DND-41 (cell line): ENCODE results near the gene SLC6A18.

Experiments used
- ATAC-seq: fragments of 200-7000 bp; cut with Tn5 transposase; 3 replicates; pipeline ENCODE4 v1.9.1; 2021; ENCODE audit warnings: low read depth; ENCODE audit not compliant: insufficient read depth
- DNase-seq: peaks from one replicate; pipeline ENCODE4 v3.0.0-alpha.2; 2020
- H2AFZ ChIP-seq: 2 replicates; pipeline ENCODE4 v1.6.0; 2012; ENCODE audit warnings: low read depth, low read length
- H3K27ac ChIP-seq: 2 replicates; pipeline ENCODE4 v1.5.1; 2012; ENCODE audit warnings: low read length, inconsistent platforms
- H3K27me3 ChIP-seq: fragments of 200-600 bp; sonication (generic); 2 replicates; pipeline ENCODE4 v1.6.0; 2012; ENCODE audit warnings: low read length, mild to moderate bottlenecking, inconsistent platforms; ENCODE audit not compliant: insufficient read depth, poor library complexity
- H3K36me3 ChIP-seq: 2 replicates; pipeline ENCODE4 v1.5.1; 2012; ENCODE audit warnings: low read length, inconsistent platforms; ENCODE audit not compliant: insufficient read depth
- H3K4me1 ChIP-seq: 2 replicates; pipeline ENCODE4 v1.5.1; 2012; ENCODE audit warnings: mild to moderate bottlenecking, low read length; ENCODE audit not compliant: insufficient read depth
- H3K4me2 ChIP-seq: 2 replicates; pipeline ENCODE4 v1.6.0; 2012; ENCODE audit warnings: mild to moderate bottlenecking, moderate library complexity, low read length, inconsistent platforms; ENCODE audit not compliant: insufficient read depth
- H3K4me3 ChIP-seq, 2 experiments: fragments of 200-600 bp in 1 of 2; shearing (Covaris generic) in 1 of 2; 2 replicates each; pipeline ENCODE4 v1.5.1; 2012 to 2016; ENCODE audit warnings: inconsistent platforms in 2 of 2, low read length in 2 of 2, mild to moderate bottlenecking in 2 of 2, low read depth in 1 of 2, moderate library complexity in 1 of 2
- H3K79me2 ChIP-seq: 2 replicates; pipeline ENCODE4 v1.6.0; 2012; ENCODE audit warnings: low read length, inconsistent platforms; ENCODE audit not compliant: insufficient read depth
- H3K9ac ChIP-seq: 2 replicates; pipeline ENCODE4 v1.6.0; 2012; ENCODE audit warnings: low read depth, mild to moderate bottlenecking, inconsistent platforms, low read length, moderate library complexity
- H3K9me3 ChIP-seq: 2 replicates; pipeline ENCODE4 v1.5.1; 2012; ENCODE audit warnings: low read length, moderate library complexity, mild to moderate bottlenecking, inconsistent platforms; ENCODE audit not compliant: insufficient read depth, severe bottlenecking
- H4K20me1 ChIP-seq: 2 replicates; pipeline ENCODE4 v1.6.0; 2012; ENCODE audit warnings: low read length; ENCODE audit not compliant: insufficient read depth
- EZH2 ChIP-seq: IDR thresholded peaks from 3 replicates; pipeline ENCODE4 v1.6.1; 2012; ENCODE audit warnings: borderline replicate concordance, low read depth, mild to moderate bottlenecking, moderate library complexity, low read length, inconsistent platforms; ENCODE audit not compliant: severe bottlenecking
- TF ChIP-seq, protein P1 (sequence below): IDR thresholded peaks from 2 replicates; pipeline ENCODE4 v1.5.1; 2012; ENCODE audit warnings: borderline replicate concordance, low read length, moderate library complexity, mild to moderate bottlenecking; ENCODE audit not compliant: poor library complexity, severe bottlenecking; ENCODE audit errors: extremely low read depth

Gene SLC6A18

GRCh38 chr5:1199649-1200494 lies 25.3 kb upstream of the SLC6A18 start:
- no peaks in the 10 kb centered on the region for H3K27me3 ChIP-seq
- TF ChIP-seq, protein P1, sequence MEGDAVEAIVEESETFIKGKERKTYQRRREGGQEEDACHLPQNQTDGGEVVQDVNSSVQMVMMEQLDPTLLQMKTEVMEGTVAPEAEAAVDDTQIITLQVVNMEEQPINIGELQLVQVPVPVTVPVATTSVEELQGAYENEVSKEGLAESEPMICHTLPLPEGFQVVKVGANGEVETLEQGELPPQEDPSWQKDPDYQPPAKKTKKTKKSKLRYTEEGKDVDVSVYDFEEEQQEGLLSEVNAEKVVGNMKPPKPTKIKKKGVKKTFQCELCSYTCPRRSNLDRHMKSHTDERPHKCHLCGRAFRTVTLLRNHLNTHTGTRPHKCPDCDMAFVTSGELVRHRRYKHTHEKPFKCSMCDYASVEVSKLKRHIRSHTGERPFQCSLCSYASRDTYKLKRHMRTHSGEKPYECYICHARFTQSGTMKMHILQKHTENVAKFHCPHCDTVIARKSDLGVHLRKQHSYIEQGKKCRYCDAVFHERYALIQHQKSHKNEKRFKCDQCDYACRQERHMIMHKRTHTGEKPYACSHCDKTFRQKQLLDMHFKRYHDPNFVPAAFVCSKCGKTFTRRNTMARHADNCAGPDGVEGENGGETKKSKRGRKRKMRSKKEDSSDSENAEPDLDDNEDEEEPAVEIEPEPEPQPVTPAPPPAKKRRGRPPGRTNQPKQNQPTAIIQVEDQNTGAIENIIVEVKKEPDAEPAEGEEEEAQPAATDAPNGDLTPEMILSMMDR, result no peak
- no peak for TF ChIP-seq EZH2
- no peak overlapping the region for H3K4me2 ChIP-seq

DNA sequence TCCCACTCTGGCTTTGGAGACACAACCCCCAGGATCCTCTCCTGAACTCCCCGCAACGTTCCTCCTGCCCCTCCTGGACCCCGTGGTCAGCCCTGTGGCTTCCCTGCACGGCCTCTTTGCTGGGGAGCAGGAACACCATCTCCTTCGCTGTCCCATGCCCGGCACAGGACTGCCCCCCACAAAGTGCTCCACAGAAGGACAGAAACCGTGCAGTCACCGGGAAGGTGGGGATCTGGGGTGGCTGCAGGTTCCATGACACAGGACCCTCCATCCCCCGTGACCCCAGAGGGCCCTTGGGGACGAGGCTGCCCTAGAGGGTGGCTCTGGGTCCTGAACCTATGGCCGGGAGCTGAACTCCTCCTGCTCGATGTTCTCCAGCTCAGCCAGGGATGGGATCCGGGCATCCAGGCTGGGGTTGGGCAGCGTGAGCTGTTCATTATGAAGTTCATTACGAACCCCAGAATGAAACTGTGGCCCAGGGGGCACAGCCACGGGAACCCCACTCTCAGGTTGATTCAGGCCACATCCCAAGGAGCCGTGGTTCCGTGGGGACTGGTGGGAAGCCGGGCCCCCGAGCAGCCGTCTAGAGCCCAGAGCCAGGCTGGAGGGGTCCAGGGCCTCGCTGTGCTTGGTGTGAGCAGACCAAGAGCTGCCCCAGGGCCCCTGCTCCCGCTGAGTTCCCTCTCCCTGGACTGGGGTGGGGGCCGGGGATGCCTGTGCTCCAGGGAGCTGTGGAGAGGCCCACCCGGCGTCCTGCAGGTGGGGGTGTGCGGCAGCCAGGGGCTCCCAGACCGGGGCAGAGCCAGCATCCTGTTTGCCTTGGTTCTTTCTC lies 24.5 kb upstream of the SLC6A18 start:
- H3K4me1 ChIP-seq, result no peaks in the 10 kb centered on the region
- no peaks in the 10 kb centered on the region for H3K79me2 ChIP-seq
- H3K9me3 ChIP-seq, result no peaks in the 10 kb centered on the region
- H3K27ac ChIP-seq, result no peak overlapping the region
- H4K20me1 ChIP-seq, result no peaks in the 10 kb centered on the region
- no peak overlapping the region for H3K9ac ChIP-seq
- ATAC-seq (no peak), DNase-seq (no peak)
- no peaks in the 10 kb centered on the region for H3K36me3 ChIP-seq
- no peak overlapping the region for H2AFZ ChIP-seq
- no peak overlapping the region for H3K4me3 ChIP-seq
- TF ChIP-seq EZH2, result no peak
- H3K27me3 ChIP-seq, result no peaks in the 10 kb centered on the region
- no peak overlapping the region for H3K4me2 ChIP-seq

More at GRCh38 chr5:1199649-1200494, 25.3 kb upstream of the SLC6A18 start:
- Histone ChIP-seq H3K4me3 (no peak overlapping the region), H2AFZ (no peak overlapping the region), H3K27ac (no peak overlapping the region), H3K36me3 (no peaks in the 10 kb centered on the region), H3K4me1 (no peaks in the 10 kb centered on the region), H4K20me1 (no peaks in the 10 kb centered on the region), H3K9ac (no peak overlapping the region), H3K9me3 (no peaks in the 10 kb centered on the region), H3K79me2 (no peaks in the 10 kb centered on the region)
- DNase-seq (no peak), ATAC-seq (0 out of 3 replicates have a peak, but pooled peaks have one; percentile 13)

GRCh38 chr5:1201327-1202025 lies 23.7 kb upstream of the SLC6A18 start, which contains the start of gene SLC6A19:
SLC6A19 (plus strand) TSS chr5:1201595; CDS start chr5:1201651, 56 bp downstream.
- TF ChIP-seq, protein P1, result no peak
- TF ChIP-seq EZH2, result no peak
- Histone ChIP-seq H3K27ac (no peak within 1 kb of the TSS), H3K4me2 (no peak within 1 kb of the TSS), H3K9me3 (no peaks in the 10 kb centered on the region), H3K4me1 (no peaks in the 10 kb centered on the region), H2AFZ (no peak within 1 kb of the TSS), H3K36me3 (no peaks in the 10 kb centered on the region), H3K79me2 (no peaks in the 10 kb centered on the region), H3K4me3 (no peak within 1 kb of the TSS), H3K27me3 (no peaks in the 10 kb centered on the region), H4K20me1 (no peaks in the 10 kb centered on the region), H3K9ac (no peak within 1 kb of the TSS)
- ATAC-seq (no peak), DNase-seq (no peak)
